ENCODE data around the gene CCNT1. TPM values are rescaled to one million over a fixed set of nuclear protein-coding genes. Genes with fewer than 3 reads are reported as not detected.

CCNT1 gene
- total RNA-seq, 1 experiment from 2014 or later = 53.1 TPM

- H3K36me3 Mint-ChIP-seq (ENCODE audit: insufficient read depth, unreplicated experiment) = peaks cover 73% of the 10 kb centered on the region
- Histone ChIP-seq H3K4me1 (0 out of 2 replicates have a peak, but pooled peaks cover 6% of the 10 kb centered on the region), H3K36me3 (ENCODE audit: control insufficient read depth, insufficient read depth, low read length) (peaks cover 7% of the 10 kb centered on the region), H3K9me3 (no peaks in the 10 kb centered on the region), H3K27me3 (replicated peaks; ENCODE audit: control insufficient read depth, insufficient read depth, low read length) (no peaks in the 10 kb centered on the region), H3K4me3 (ENCODE audit: low read depth, low read length) (no peak overlapping the region)
- intact Hi-C loops (cut with micrococcal nuclease; ENCODE audit: unreplicated experiment) = no loop called here
- H3K27me3 Mint-ChIP-seq (ENCODE audit: insufficient read depth, unreplicated experiment) = no peaks in the 10 kb centered on the region
- H3K9me3 Mint-ChIP-seq (ENCODE audit: unreplicated experiment) = no peaks in the 10 kb centered on the region
- DNase-seq = no peak
- no peak overlapping the region for H3K27ac Mint-ChIP-seq (ENCODE audit: unreplicated experiment)
- CTCF ChIA-PET = no interaction called here
- BruUV-seq (replicated peaks) = no TSS peak
- no peak overlapping the region for H3K4me3 Mint-ChIP-seq (ENCODE audit: unreplicated experiment)
- POLR2A ChIA-PET = no interaction called here
- H3K4me1 Mint-ChIP-seq (ENCODE audit: low read depth, unreplicated experiment) = no peaks in the 10 kb centered on the region
- no peak for TF ChIP-seq CTCF (IDR thresholded peaks at IDR 0.05; ENCODE audit: insufficient read depth in 1 of 2, low read depth in 1 of 2, low read length in 1 of 2, severe bottlenecking in 1 of 2, unreplicated experiment in 1 of 2)
These were observed 26.1 kb downstream of the CCNT1 start for GRCh38 chr12:48690436-48690835.

GRCh38 chr12:48688836-48689235 lies 27.7 kb downstream of the CCNT1 start:
- Mint-ChIP-seq H3K4me1 (ENCODE audit: low read depth, unreplicated experiment) (no peaks in the 10 kb centered on the region), H3K9me3 (ENCODE audit: unreplicated experiment) (no peaks in the 10 kb centered on the region), H3K4me3 (ENCODE audit: unreplicated experiment) (no peak overlapping the region), H3K36me3 (ENCODE audit: insufficient read depth, unreplicated experiment) (peaks cover 62% of the 10 kb centered on the region), H3K27me3 (ENCODE audit: insufficient read depth, unreplicated experiment) (no peaks in the 10 kb centered on the region), H3K27ac (ENCODE audit: unreplicated experiment) (no peak overlapping the region)
- Histone ChIP-seq H3K4me3 (ENCODE audit: low read depth, low read length) (no peak overlapping the region), H3K36me3 (ENCODE audit: control insufficient read depth, insufficient read depth, low read length) (peaks cover 3% of the 10 kb centered on the region), H3K4me1 (0 out of 2 replicates have a peak, but pooled peaks cover 6% of the 10 kb centered on the region), H3K27me3 (replicated peaks; ENCODE audit: control insufficient read depth, insufficient read depth, low read length) (no peaks in the 10 kb centered on the region), H3K9me3 (no peaks in the 10 kb centered on the region)
- no peak for DNase-seq
- ChIA-PET POLR2A (no interaction called here), CTCF (no interaction called here)
- no TSS peak for BruUV-seq (replicated peaks)
- no peak for TF ChIP-seq CTCF (IDR thresholded peaks at IDR 0.05; ENCODE audit: insufficient read depth in 1 of 2, low read depth in 1 of 2, low read length in 1 of 2, severe bottlenecking in 1 of 2, unreplicated experiment in 1 of 2)
- intact Hi-C loops (cut with micrococcal nuclease; ENCODE audit: unreplicated experiment) = no loop called here

GRCh38 chr12:48687592-48687991 lies 28.9 kb downstream of the CCNT1 start:
- H3K36me3 ChIP-seq (ENCODE audit: control insufficient read depth, insufficient read depth, low read length) = no peaks in the 10 kb centered on the region; the same call in 1 of the 2 replicates
- intact Hi-C loops (cut with micrococcal nuclease; ENCODE audit: unreplicated experiment) = no loop called here
- no peak overlapping the region for H3K27ac Mint-ChIP-seq (ENCODE audit: unreplicated experiment)

More at GRCh38 chr12:48687592-48687991, 28.9 kb downstream of the CCNT1 start:
- Histone ChIP-seq H3K4me1 (0 out of 2 replicates have a peak, but pooled peaks cover 6% of the 10 kb centered on the region), H3K9me3 (no peaks in the 10 kb centered on the region), H3K4me3 (ENCODE audit: low read depth, low read length) (no peak overlapping the region), H3K27me3 (replicated peaks; ENCODE audit: control insufficient read depth, insufficient read depth, low read length) (no peaks in the 10 kb centered on the region)
- BruUV-seq (replicated peaks) = no TSS peak
- POLR2A ChIA-PET = no interaction called here
- TF ChIP-seq CTCF (IDR thresholded peaks at IDR 0.05; ENCODE audit: insufficient read depth in 1 of 2, low read depth in 1 of 2, low read length in 1 of 2, severe bottlenecking in 1 of 2, unreplicated experiment in 1 of 2) = no peak
- Mint-ChIP-seq H3K4me1 (ENCODE audit: low read depth, unreplicated experiment) (no peaks in the 10 kb centered on the region), H3K9me3 (ENCODE audit: unreplicated experiment) (no peaks in the 10 kb centered on the region), H3K36me3 (ENCODE audit: insufficient read depth, unreplicated experiment) (peaks cover 49% of the 10 kb centered on the region), H3K27me3 (ENCODE audit: insufficient read depth, unreplicated experiment) (no peaks in the 10 kb centered on the region), H3K4me3 (ENCODE audit: unreplicated experiment) (no peak overlapping the region)
- CTCF ChIA-PET = no interaction called here
- no peak for DNase-seq

All from Caco-2 (cell line).